ENCODE data around the gene OR6J1. TPM values are rescaled to one million over a fixed set of nuclear protein-coding genes. Genes with fewer than 3 reads are reported as not detected.
A peak's percentile ranks its signal among the peaks of the same experiment; 100 is the strongest.

OR6J1 gene
- total and polyA plus RNA-seq, 10 of the 15 experiments (the other 5 are each of a cell fraction or from before 2014, with no cell fraction given), result not detected

GRCh38 chr14:22588526-22589095 lies 55.5 kb downstream of the OR6J1 start (continued):
- TF ChIP-seq RB1 (IDR thresholded peaks at IDR 0.05; ENCODE audit: borderline replicate concordance), result peak; percentile 15; the same call in 1 of the 2 replicates
- TF ChIP-seq ATF7 (IDR thresholded peaks at IDR 0.05; ENCODE audit: low read depth), result no peak
- TF ChIP-seq RUNX3 (IDR thresholded peaks at IDR 0.05; ENCODE audit: low read length), result peak; percentile 20; the same call in 1 of the 2 replicates
- TF ChIP-seq PML (IDR thresholded peaks at IDR 0.05; ENCODE audit: low read length), result 0 out of 2 replicates have a peak, but pooled peaks have one; percentile 38
- peak; percentile 26; the same call in 1 of the 2 replicates for TF ChIP-seq FOXM1 (IDR thresholded peaks at IDR 0.05; ENCODE audit: low read depth, low read length)
- no peak for TF ChIP-seq ZNF217 (IDR thresholded peaks at IDR 0.05)
- TF ChIP-seq MEF2A (IDR thresholded peaks at IDR 0.05; ENCODE audit: insufficient read depth, low read depth, low read length), result 0 out of 2 replicates have a peak, but pooled peaks have one; percentile 40
- no peak for TF ChIP-seq BCL11A (IDR thresholded peaks at IDR 0.05; ENCODE audit: low read depth, low read length)
- TF ChIP-seq STAT1 (conservative IDR thresholded peaks at IDR 0.05), result 0 out of 2 replicates have a peak, but pooled peaks have one; percentile 70
- TF ChIP-seq BCL3 (IDR thresholded peaks at IDR 0.05; ENCODE audit: borderline replicate concordance, insufficient read depth, low read depth, low read length, poor library complexity, severe bottlenecking), result peak; percentile 31
- TF ChIP-seq HDAC2 (IDR thresholded peaks at IDR 0.05), result no peak
